Measurements from ENCODE around the gene HNRNPA3.

Gene HNRNPA3

DNA sequence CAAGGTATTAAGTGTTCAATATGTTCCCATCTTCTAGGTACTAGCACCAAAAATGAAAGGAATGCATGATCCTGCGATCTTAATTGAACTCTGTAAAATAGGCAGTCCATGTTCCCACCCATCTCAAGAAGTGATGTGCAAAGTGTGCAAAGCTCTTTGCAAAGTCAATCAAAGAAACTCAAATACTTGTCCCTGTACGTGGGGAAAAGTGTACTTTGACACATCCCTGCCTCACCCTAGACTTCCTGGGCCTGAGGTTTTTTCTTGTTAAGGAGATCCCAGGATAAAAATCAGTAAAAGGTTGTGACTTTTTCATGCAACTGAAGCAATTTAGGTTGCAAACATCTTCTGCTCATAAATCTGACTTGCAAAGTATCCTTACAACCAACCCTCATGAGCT is 25.3 kb downstream of the HNRNPA3 start:
- Histone ChIP-seq H3K9me3 (ENCODE audit: control insufficient read depth, insufficient read depth, low read length) (no peaks in the 10 kb centered on the region), H3K4me2 (ENCODE audit: low read length) (no peak overlapping the region), H3K4me3 (ENCODE audit: low read length) (no peak overlapping the region), H3K27ac (ENCODE audit: low read depth, low read length) (no peak overlapping the region), H3K27me3 (ENCODE audit: control insufficient read depth, low read length) (no peaks in the 10 kb centered on the region), H3K36me3 (ENCODE audit: control insufficient read depth, low read length) (peaks cover 52% of the 10 kb centered on the region), H3K79me2 (ENCODE audit: control insufficient read depth, low read length) (peaks cover 87% of the 10 kb centered on the region), H4K20me1 (ENCODE audit: control insufficient read depth, insufficient read depth, low read depth, low read length) (peaks cover 39% of the 10 kb centered on the region; the same call in 1 of the 2 replicates), H3F3A (ENCODE audit: control insufficient read depth, insufficient read depth) (0 out of 2 replicates have a peak, but pooled peaks cover 2% of the 10 kb centered on the region), H3K4me1 (ENCODE audit: control insufficient read depth, low read length) (peaks cover 36% of the 10 kb centered on the region), H3K9me2 (replicated peaks; ENCODE audit: control insufficient read depth, low read length) (no peaks in the 10 kb centered on the region)
- TF ChIP-seq EZH2phosphoT487 (IDR thresholded peaks at IDR 0.05; ENCODE audit: borderline replicate concordance, low read length) (no peak), CTCF (IDR thresholded peaks at IDR 0.05; ENCODE audit: low read depth, low read length, poor library complexity, severe bottlenecking) (no peak)

GRCh38 chr2:177239053-177239452 is 26.5 kb downstream of the HNRNPA3 start:
- H3K27ac ChIP-seq (ENCODE audit: low read depth, low read length): no peak overlapping the region
- H3F3A ChIP-seq (ENCODE audit: control insufficient read depth, insufficient read depth): no peaks in the 10 kb centered on the region

DNA sequence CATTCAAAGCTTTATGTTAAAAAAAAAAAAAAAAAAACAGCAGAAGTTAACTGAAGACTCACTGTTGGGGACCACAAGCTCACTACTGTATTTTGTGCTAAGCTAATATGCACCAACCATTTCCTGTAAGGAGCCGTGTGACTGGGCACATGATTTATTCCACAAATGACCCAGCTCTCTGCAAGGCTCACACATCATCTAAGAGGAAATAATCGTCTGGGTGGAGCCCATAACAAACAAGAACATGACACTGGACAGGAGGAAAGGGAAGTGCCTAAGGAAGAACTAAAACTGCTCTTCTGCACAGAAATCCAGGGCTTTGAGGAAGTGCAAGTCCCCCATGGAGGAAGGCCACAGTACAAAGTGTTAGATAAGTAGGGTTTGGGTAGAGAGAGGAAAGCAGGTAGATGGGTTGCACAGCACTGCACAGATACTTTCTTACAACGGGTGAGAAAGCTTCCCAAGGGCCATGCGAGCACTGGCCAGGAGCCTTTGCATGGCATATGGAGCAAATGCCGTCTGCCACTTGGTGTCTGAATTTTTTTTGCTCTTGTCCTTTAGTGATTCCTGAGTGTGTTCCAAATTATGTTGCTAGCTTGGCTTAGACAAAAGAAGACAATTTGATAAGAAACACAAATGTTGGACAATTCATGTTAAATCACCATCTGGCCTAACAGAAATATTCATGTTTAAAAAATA is 27.5 kb downstream of the HNRNPA3 start:
- Histone ChIP-seq H3K79me2 (ENCODE audit: control insufficient read depth, low read length) (peaks cover 98% of the 10 kb centered on the region), H3K36me3 (ENCODE audit: control insufficient read depth, low read length) (peaks cover 41% of the 10 kb centered on the region), H3K4me3 (ENCODE audit: low read length) (peak overlapping the region; percentile 21; the same call in 1 of the 2 replicates), H3K4me1 (ENCODE audit: control insufficient read depth, low read length) (peaks cover 43% of the 10 kb centered on the region), H3F3A (ENCODE audit: control insufficient read depth, insufficient read depth) (no peaks in the 10 kb centered on the region), H3K9me3 (ENCODE audit: control insufficient read depth, insufficient read depth, low read length) (no peaks in the 10 kb centered on the region), H3K4me2 (ENCODE audit: low read length) (peak overlapping the region; percentile 49), H3K27me3 (ENCODE audit: control insufficient read depth, low read length) (no peaks in the 10 kb centered on the region), H4K20me1 (ENCODE audit: control insufficient read depth, insufficient read depth, low read depth, low read length) (peaks cover 47% of the 10 kb centered on the region; the same call in 1 of the 2 replicates), H3K9me2 (replicated peaks; ENCODE audit: control insufficient read depth, low read length) (no peaks in the 10 kb centered on the region), H3K27ac (ENCODE audit: low read depth, low read length) (0 out of 2 replicates have a peak overlapping the region, but pooled peaks have one; percentile 1)
- TF ChIP-seq EZH2phosphoT487 (IDR thresholded peaks at IDR 0.05; ENCODE audit: borderline replicate concordance, low read length) (no peak), CTCF (IDR thresholded peaks at IDR 0.05; ENCODE audit: low read depth, low read length, poor library complexity, severe bottlenecking) (no peak)

More at GRCh38 chr2:177239053-177239452, 26.5 kb downstream of the HNRNPA3 start:
- peaks cover 95% of the 10 kb centered on the region for H3K79me2 ChIP-seq (ENCODE audit: control insufficient read depth, low read length)
- no peaks in the 10 kb centered on the region for H3K9me2 ChIP-seq (replicated peaks; ENCODE audit: control insufficient read depth, low read length)
- no peaks in the 10 kb centered on the region for H3K9me3 ChIP-seq (ENCODE audit: control insufficient read depth, insufficient read depth, low read length)
- peaks cover 47% of the 10 kb centered on the region; the same call in 1 of the 2 replicates for H4K20me1 ChIP-seq (ENCODE audit: control insufficient read depth, insufficient read depth, low read depth, low read length)
- H3K4me3 ChIP-seq (ENCODE audit: low read length): no peak overlapping the region
- peaks cover 43% of the 10 kb centered on the region for H3K4me1 ChIP-seq (ENCODE audit: control insufficient read depth, low read length)
- TF ChIP-seq CTCF (IDR thresholded peaks at IDR 0.05; ENCODE audit: low read depth, low read length, poor library complexity, severe bottlenecking) (no peak), EZH2phosphoT487 (IDR thresholded peaks at IDR 0.05; ENCODE audit: borderline replicate concordance, low read length) (no peak)
- H3K27me3 ChIP-seq (ENCODE audit: control insufficient read depth, low read length): no peaks in the 10 kb centered on the region
- H3K36me3 ChIP-seq (ENCODE audit: control insufficient read depth, low read length): peaks cover 48% of the 10 kb centered on the region
- H3K4me2 ChIP-seq (ENCODE audit: low read length): no peak overlapping the region
